Fibroblast of mammary gland (primary cell): ENCODE results near the gene RFESD.

Experiments used
- DNase-seq: peaks from one replicate; pipeline ENCODE4 v3.0.0-alpha.2; 2010; ENCODE audit warnings: low read depth
- H3K4me3 ChIP-seq: 2 replicates; pipeline ENCODE4 v1.5.1; 2011; ENCODE audit warnings: low read depth, mild to moderate bottlenecking, low read length, moderate library complexity; ENCODE audit not compliant: control insufficient read depth
- TF ChIP-seq, protein P1 (sequence below): conservative IDR thresholded peaks from 2 replicates; pipeline ENCODE4 v1.5.1; 2011; ENCODE audit warnings: low read depth, low read length, inconsistent platforms; ENCODE audit not compliant: control insufficient read depth, insufficient read depth

RFESD gene

DNA sequence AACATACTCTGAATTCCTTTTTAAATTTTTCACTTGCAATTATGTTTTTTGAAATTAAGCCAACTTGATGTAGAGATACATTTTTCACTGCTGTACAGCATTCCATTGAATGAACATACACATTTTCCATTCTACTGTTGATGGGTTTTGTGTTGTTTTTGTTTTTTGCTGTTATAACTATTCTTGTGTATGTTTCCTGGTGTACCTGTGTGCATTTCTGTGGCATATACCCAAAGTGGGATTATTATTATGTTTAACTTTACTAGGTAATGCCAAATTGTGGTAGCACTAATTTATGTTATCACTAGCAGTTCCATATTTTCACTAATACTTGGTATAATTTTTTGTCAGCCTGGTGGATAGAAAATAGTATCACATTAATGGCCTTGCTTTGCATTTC is 2.7 kb downstream of the RFESD start:
- H3K4me3 ChIP-seq: no peak overlapping the region
- TF ChIP-seq, protein P1, sequence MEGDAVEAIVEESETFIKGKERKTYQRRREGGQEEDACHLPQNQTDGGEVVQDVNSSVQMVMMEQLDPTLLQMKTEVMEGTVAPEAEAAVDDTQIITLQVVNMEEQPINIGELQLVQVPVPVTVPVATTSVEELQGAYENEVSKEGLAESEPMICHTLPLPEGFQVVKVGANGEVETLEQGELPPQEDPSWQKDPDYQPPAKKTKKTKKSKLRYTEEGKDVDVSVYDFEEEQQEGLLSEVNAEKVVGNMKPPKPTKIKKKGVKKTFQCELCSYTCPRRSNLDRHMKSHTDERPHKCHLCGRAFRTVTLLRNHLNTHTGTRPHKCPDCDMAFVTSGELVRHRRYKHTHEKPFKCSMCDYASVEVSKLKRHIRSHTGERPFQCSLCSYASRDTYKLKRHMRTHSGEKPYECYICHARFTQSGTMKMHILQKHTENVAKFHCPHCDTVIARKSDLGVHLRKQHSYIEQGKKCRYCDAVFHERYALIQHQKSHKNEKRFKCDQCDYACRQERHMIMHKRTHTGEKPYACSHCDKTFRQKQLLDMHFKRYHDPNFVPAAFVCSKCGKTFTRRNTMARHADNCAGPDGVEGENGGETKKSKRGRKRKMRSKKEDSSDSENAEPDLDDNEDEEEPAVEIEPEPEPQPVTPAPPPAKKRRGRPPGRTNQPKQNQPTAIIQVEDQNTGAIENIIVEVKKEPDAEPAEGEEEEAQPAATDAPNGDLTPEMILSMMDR: no peak
- no peak for DNase-seq

DNA sequence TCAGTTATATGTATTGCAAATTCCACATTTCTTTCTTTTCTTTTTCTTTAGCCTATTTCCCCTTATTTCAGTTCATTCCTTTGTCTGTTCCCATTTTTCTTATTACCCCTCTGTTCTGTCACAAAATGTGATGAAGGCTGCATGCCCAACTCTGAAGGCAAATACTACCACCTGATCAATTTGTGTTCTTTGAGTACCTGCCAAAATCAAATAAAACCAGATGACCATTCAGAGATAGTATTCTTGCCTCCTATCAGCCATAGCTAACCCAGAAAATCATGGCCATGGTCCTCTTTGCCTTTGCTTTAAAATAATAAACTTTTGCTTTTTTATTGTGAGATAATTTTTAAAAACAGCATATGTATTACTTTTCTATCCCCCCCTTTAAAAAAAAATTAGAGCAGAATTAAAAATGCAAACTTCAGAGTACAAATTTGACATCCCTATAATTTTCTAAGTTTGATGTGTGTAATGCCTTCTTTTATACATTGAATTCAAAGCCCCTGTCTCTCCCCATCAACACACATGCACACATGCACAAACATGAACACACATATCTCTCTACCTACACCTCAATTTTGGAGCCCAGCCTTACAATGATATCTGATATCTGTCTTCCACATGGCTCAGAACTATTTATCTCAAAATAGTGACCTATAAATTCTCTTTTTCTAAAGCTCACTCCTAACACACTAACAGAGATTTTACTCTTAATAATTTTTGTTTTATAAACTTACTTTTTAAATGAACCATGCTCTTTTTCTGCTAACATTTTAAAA is 3.5 kb downstream of the RFESD start:
- no peak overlapping the region for H3K4me3 ChIP-seq
- no peak for DNase-seq
- TF ChIP-seq, protein P1: no peak

DNA sequence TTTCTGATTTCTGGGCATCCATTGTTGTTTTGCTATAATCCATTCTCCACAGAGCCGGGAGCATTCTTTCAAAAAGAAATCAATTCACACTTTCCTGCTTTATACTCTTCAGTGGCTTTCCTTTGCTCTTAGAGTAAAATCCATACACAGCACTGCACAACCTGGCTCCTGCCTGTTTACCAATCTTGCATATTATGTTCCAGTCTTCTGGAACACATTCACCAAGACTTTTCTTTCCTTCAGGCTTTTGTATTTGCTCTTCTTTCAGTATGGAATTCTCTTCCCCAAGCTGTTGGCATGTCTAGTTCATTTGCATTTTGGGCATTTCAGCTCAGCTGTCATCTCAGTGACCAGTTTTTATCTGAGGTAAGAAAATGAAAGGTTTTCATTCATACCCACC is 6.3 kb downstream of the RFESD start:
- DNase-seq: no peak
- TF ChIP-seq, protein P1: no peak
- H3K4me3 ChIP-seq: no peak overlapping the region

DNA sequence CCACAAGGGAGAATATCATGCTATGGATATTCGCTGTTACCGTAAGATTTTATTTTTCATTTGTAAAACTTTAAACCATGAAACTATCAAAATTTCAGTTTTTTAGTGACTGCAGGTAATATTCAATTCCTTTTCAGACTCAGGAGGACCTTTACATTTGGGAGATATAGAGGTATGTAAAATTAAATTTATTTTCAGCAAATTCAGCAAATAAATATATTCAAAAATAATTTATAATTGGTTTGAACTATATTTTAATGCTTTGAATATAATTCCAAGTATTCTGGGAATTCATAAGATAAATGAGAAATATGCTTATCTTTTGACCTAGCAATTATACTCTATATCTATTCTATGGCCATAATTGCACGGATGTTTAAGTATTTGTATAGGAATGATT is 7.6 kb downstream of the RFESD start:
- no peak overlapping the region for H3K4me3 ChIP-seq
- no peak for DNase-seq
- TF ChIP-seq, protein P1: no peak

DNA sequence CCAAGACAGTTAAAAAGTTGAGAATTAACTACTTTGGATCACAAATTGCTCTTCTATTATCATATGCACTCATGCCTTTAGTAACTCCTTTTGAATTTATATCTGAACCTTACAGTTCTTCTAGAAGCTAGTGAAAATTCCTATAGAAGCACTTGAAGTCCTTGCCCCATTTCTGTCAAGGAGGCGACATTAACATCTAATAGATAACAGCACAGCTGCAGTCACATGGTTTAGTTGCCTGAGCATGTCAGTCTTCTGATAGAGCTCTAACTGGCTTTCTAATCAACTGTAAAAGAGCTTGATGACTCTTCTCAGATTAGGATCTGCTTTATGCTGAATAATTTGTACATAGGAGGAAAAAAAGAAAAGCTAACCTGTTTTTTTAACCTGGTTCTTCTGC is 9.0 kb downstream of the RFESD start:
- no peak overlapping the region for H3K4me3 ChIP-seq
- TF ChIP-seq, protein P1: no peak
- no peak for DNase-seq

DNA sequence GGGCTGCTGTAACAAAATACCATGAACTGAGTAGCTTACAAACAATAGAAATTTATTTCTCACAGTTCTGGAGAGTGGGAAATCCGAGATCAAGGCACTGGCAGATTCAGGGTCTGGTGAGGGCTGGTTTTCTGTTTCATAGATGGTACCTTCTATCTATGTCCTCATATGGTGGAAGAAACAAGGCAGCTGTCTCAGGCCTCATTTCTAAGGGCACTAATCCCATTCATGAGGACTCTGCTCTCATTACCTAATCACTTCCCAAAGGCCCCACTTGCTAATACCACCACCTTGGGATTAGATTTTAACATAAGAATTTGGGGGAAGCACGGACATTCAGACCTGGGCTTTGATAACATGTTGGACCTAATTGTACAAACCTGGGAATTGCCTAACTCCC is 13.5 kb downstream of the RFESD start:
- TF ChIP-seq, protein P1: no peak
- no peak overlapping the region for H3K4me3 ChIP-seq
- DNase-seq: no peak

DNA sequence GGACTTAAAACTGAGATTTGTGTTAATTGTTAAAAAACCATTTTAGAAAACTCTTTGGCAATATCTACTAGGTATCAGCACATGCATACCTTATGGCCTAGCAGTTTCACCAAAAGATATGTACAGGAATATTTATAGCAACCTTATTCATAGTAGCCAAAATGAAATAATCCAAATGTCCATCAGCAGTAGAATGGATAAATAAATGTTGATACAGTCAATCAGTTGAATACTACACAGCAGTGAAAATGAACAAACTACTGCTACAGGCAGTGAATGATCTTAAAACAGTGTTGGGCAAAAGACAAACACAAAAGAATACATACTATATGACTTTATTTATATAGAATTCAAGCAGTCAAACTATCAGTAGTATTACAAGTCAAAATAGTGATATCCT is 16.4 kb downstream of the RFESD start:
- H3K4me3 ChIP-seq: no peak overlapping the region
- TF ChIP-seq, protein P1: no peak
- no peak for DNase-seq
